OCI-LY1 (cell line): ENCODE data around the gene PTPA.
"Not testable (repeated sequence)": the region's sequence is repeated elsewhere in the genome, so short reads cannot be mapped to it uniquely, and the experiment has no call there.

Experiments used
- H2AFZ ChIP-seq: fragments of 200-600 bp; sonication (generic), shearing (Covaris generic); 2 replicates; pipeline ENCODE4 v1.6.0; 2014; ENCODE audit warnings: antibody characterized with exemption, mild to moderate bottlenecking, low read length
- H3F3A ChIP-seq: fragments of 200-600 bp; sonication (generic), shearing (Covaris generic); 2 replicates; pipeline ENCODE4 v1.6.0; 2014; ENCODE audit warnings: mild to moderate bottlenecking, antibody characterized with exemption, low read length, moderate library complexity; ENCODE audit not compliant: insufficient read depth
- H3K27ac ChIP-seq: fragments of 200-600 bp; sonication (generic); 2 replicates; pipeline ENCODE4 v1.5.1; 2014; ENCODE audit warnings: low read length, mixed run types, mild to moderate bottlenecking, low read depth; ENCODE audit not compliant: poor library complexity, severe bottlenecking
- H3K27me3 ChIP-seq: fragments of 200-600 bp; sonication (generic); 2 replicates; pipeline ENCODE4 v1.6.0; 2014; ENCODE audit warnings: antibody characterized with exemption, mild to moderate bottlenecking, low read length, moderate library complexity; ENCODE audit not compliant: insufficient read depth
- H3K36me3 ChIP-seq: fragments of 200-600 bp; sonication (generic); 2 replicates; pipeline ENCODE4 v1.6.1; 2014; ENCODE audit warnings: mild to moderate bottlenecking, antibody characterized with exemption, low read length, moderate library complexity, mixed read lengths; ENCODE audit not compliant: insufficient read depth
- H3K4me1 ChIP-seq: fragments of 200-600 bp; sonication (generic); 2 replicates; pipeline ENCODE4 v1.5.1; 2014; ENCODE audit warnings: mild to moderate bottlenecking, low read length, moderate library complexity; ENCODE audit not compliant: insufficient read depth, severe bottlenecking
- H3K4me2 ChIP-seq: fragments of 200-600 bp; sonication (generic), shearing (Covaris generic); 2 replicates; pipeline ENCODE4 v1.6.1; 2014; ENCODE audit warnings: low read length
- H3K4me3 ChIP-seq: fragments of 200-600 bp; sonication (generic); 2 replicates; pipeline ENCODE4 v1.5.1; 2014; ENCODE audit warnings: low read length, low read depth, mild to moderate bottlenecking, mixed read lengths; ENCODE audit not compliant: poor library complexity, severe bottlenecking
- H3K79me2 ChIP-seq: fragments of 200-600 bp; shearing (Covaris generic); 2 replicates; pipeline ENCODE4 v1.6.1; 2016; ENCODE audit warnings: mixed run types, low read length, mixed read lengths; ENCODE audit not compliant: insufficient read depth
- H3K9ac ChIP-seq: fragments of 200-600 bp; sonication (generic), shearing (Covaris generic); 2 replicates; pipeline ENCODE4 v1.6.1; 2014; ENCODE audit warnings: mild to moderate bottlenecking, low read length, mixed read lengths
- H3K9me2 ChIP-seq: fragments of 200-600 bp; sonication (generic), shearing (Covaris generic); 2 replicates; pipeline ENCODE4 v1.6.1; 2014; ENCODE audit warnings: low read depth, mild to moderate bottlenecking, low read length, mixed read lengths
- H3K9me3 ChIP-seq: fragments of 200-600 bp; shearing (Covaris generic); 2 replicates; pipeline ENCODE4 v1.6.1; 2014; ENCODE audit warnings: low read length, mixed read lengths
- H4K20me1 ChIP-seq: fragments of 200-600 bp; sonication (generic), shearing (Covaris generic); 2 replicates; pipeline ENCODE4 v1.6.0; 2016; ENCODE audit warnings: mild to moderate bottlenecking, low read length; ENCODE audit not compliant: insufficient read depth
- EZH2 ChIP-seq: fragments of 200-600 bp; sonication (generic), shearing (Covaris generic); IDR thresholded peaks from 2 replicates; pipeline ENCODE4 v1.8.0; 2017; ENCODE audit warnings: borderline replicate concordance, mixed run types, mild to moderate bottlenecking, antibody characterized with exemption, low read length, moderate library complexity, mixed read lengths
- TF ChIP-seq, protein P1 (sequence below): fragments of 200-600 bp; sonication (generic), shearing (Covaris generic); IDR thresholded peaks from 2 replicates; pipeline ENCODE4 v1.5.1; 2017; ENCODE audit warnings: mild to moderate bottlenecking, antibody characterized with exemption, low read length, moderate library complexity, mixed read lengths

The PTPA gene

DNA sequence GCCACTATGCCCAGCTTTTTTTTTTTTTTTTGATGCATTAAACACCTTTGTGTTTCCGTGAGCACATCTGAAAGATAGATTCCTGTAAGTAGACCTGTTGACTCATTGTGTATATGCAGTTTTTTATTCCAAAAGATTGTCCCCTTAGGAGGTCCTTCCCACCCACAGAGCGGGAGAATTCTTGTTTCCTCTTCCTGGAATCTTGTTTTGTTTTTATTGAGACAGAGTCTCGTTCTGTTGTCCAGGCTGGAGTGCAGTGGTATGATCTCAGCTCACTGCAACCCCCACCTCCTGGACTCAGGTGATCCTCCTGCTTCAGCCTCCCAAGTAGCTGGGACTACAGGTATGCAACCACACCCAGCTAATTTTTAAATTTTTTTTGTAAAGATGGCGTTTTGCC is 7.6 kb downstream of the PTPA start:
- TF ChIP-seq, protein P1, sequence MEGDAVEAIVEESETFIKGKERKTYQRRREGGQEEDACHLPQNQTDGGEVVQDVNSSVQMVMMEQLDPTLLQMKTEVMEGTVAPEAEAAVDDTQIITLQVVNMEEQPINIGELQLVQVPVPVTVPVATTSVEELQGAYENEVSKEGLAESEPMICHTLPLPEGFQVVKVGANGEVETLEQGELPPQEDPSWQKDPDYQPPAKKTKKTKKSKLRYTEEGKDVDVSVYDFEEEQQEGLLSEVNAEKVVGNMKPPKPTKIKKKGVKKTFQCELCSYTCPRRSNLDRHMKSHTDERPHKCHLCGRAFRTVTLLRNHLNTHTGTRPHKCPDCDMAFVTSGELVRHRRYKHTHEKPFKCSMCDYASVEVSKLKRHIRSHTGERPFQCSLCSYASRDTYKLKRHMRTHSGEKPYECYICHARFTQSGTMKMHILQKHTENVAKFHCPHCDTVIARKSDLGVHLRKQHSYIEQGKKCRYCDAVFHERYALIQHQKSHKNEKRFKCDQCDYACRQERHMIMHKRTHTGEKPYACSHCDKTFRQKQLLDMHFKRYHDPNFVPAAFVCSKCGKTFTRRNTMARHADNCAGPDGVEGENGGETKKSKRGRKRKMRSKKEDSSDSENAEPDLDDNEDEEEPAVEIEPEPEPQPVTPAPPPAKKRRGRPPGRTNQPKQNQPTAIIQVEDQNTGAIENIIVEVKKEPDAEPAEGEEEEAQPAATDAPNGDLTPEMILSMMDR = no peak
- TF ChIP-seq EZH2 = no peak
- Histone ChIP-seq H3F3A (peaks cover 4% of the 10 kb centered on the region; the same call in 1 of the 2 replicates), H3K79me2 (peaks cover 26% of the 10 kb centered on the region)

DNA sequence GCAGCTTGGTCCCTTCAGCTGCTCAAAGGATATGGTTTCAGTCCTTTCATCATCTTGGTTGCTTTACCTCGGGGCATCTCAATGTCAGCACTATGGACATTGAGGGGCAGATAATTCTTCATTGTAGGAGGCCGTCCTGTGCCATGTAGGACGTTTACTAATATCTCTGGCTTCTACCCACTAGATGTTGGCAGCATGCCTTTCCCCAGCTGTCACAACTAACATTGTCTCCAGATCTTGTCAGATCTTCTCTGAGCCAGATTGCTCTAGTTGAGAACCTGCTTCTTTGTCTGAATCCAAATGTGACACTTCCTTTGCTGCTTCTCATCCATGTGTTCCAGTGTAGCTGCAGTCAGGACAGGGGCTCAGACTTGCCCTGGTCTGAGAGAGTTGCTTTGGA is 10.3 kb downstream of the PTPA start:
- Histone ChIP-seq H3K27me3 (no peaks in the 10 kb centered on the region), H3K4me3 (no peak overlapping the region), H3K9me3 (no peaks in the 10 kb centered on the region), H3F3A (no peaks in the 10 kb centered on the region), H3K4me1 (no peaks in the 10 kb centered on the region), H3K9me2 (no peaks in the 10 kb centered on the region), H2AFZ (no peak overlapping the region), H3K4me2 (no peak overlapping the region), H3K27ac (no peak overlapping the region), H3K79me2 (peaks cover 12% of the 10 kb centered on the region; the same call in 1 of the 2 replicates), H4K20me1 (no peaks in the 10 kb centered on the region), H3K36me3 (peaks cover 39% of the 10 kb centered on the region), H3K9ac (no peak overlapping the region)
- TF ChIP-seq EZH2 = no peak
- TF ChIP-seq, protein P1 = no peak

More for the DNA sequence above, 7.6 kb downstream of the PTPA start:
- Histone ChIP-seq H3K36me3 (peaks cover 23% of the 10 kb centered on the region; the same call in 1 of the 2 replicates), H3K9me3 (no peaks in the 10 kb centered on the region), H4K20me1 (no peaks in the 10 kb centered on the region), H2AFZ (no peak overlapping the region), H3K27ac (no peak overlapping the region), H3K4me3 (no peak overlapping the region), H3K27me3 (no peaks in the 10 kb centered on the region), H3K9ac (no peak overlapping the region), H3K4me1 (peaks cover 12% of the 10 kb centered on the region), H3K4me2 (no peak overlapping the region), H3K9me2 (no peaks in the 10 kb centered on the region)

DNA sequence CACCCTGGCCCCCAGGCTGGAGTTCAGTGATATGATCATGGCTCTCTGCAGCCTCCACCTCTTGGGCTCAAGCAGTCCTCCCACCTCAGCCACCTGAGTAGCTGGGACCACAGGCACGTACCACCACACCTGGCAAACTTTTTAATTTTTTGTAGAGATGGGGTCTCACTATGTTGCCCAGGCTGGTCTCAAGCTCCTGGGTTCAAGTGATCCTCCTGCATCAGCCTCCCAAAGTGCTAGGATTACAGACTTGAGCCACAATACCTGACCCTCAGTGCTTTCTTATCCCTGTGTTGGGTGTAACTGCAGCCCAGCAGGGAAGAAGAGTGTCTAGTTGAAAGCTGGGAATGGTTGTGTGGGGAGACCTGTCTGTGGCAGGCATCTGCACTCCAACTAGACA is 10.9 kb downstream of the PTPA start:
- Histone ChIP-seq H3K4me3 (no peak overlapping the region), H3K27me3 (no peaks in the 10 kb centered on the region), H3K4me1 (no peaks in the 10 kb centered on the region), H3F3A (no peaks in the 10 kb centered on the region), H3K36me3 (peaks cover 39% of the 10 kb centered on the region), H3K4me2 (no peak overlapping the region), H4K20me1 (no peaks in the 10 kb centered on the region), H3K9me3 (no peaks in the 10 kb centered on the region), H3K27ac (no peak overlapping the region), H3K9ac (no peak overlapping the region), H3K79me2 (0 out of 2 replicates have a peak, but pooled peaks cover 5% of the 10 kb centered on the region), H3K9me2 (no peaks in the 10 kb centered on the region), H2AFZ (no peak overlapping the region)
- TF ChIP-seq, protein P1 = no peak
- TF ChIP-seq EZH2 = no peak

DNA sequence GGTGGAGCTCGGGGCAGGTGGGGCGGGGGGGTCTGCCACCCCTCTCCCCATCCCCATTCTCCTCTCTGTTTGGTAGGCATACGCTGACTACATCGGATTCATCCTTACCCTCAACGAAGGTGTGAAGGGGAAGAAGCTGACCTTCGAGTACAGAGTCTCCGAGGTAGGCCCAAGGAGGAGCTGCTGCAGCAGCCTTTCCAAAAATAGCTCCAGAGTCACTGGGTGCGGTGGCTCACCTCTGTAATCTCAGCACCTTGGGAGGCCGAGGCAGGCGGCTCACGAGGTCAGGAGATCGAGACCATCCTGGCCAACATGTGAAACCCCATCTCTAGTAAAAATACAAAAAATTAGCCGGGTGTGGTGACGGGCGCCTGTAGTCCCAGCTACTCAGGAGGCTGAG is 11.8 kb downstream of the PTPA start:
- not testable (repeated sequence) for H3F3A ChIP-seq, H3K9ac ChIP-seq, H3K27me3 ChIP-seq, H3K79me2 ChIP-seq, H3K27ac ChIP-seq, H3K4me1 ChIP-seq, H3K9me2 ChIP-seq, H3K4me2 ChIP-seq, H2AFZ ChIP-seq, H3K9me3 ChIP-seq, H3K4me3 ChIP-seq, H4K20me1 ChIP-seq
- peaks cover 48% of the 10 kb centered on the region for H3K36me3 ChIP-seq
